NCI-H128 (cell line): ENCODE measurements around the gene FLT3.
"Not testable (repeated sequence)": the region's sequence is repeated elsewhere in the genome, so short reads cannot be mapped to it uniquely, and the experiment has no call there.

ENCODE experiments used
- DNase-seq: peaks from one replicate; lab custom pipeline; 2025; ENCODE audit not compliant: unreplicated experiment; lab: John Stamatoyannopoulos, UW

The FLT3 gene

DNA sequence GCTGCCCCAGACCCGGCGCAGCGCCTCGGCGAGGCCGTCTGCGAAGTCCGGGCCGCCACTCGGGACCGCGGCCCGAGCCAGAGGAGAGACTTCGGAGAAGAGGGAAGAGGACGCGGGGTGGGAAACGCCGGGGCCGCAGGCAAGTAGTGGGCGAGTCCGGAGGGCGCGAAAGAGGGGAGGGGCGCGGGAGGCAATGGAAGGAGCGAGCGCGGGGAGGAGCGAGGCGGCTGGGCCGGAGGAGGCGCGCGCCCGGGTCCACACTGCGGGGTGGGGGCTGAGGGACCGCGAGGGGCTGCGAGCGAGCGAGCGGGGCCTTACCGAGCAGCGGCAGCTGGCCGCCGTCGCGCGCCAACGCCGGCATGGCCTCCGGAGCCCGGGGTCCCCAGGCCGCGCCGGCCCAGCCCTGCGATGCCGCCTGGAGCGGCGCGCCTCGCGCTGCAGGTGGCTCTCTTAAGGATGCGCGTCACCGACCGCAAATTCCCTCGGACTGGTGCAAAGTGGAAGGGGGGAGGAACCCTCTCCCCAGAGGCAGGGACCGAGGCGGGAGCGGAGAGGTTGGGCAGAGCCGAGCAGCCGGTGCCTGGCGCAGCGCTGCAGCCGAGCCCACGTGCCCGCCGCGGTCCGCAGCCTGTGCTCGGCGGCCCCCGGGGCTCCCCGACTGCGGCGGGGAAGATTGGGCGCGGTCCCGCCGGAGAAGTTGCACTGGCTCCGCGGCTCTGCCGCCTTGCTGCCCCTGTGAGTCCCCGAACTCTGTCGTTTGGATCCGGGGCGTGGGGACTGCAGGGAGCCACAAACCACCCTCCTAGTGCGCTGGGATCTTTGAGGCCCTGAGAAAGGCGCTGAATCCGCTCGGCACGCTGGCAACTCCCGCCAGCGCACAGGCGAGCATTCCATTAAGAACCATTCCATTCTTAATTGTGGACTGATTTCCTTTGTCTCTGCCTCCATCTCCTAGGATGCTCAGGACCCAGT is at the start of gene FLT3:
TSS of gene FLT3 (minus strand) at position 427 of the 972 bp plus-strand sequence. CDS start at position 361, 66 bp downstream.
- DNase-seq: no peak

DNA sequence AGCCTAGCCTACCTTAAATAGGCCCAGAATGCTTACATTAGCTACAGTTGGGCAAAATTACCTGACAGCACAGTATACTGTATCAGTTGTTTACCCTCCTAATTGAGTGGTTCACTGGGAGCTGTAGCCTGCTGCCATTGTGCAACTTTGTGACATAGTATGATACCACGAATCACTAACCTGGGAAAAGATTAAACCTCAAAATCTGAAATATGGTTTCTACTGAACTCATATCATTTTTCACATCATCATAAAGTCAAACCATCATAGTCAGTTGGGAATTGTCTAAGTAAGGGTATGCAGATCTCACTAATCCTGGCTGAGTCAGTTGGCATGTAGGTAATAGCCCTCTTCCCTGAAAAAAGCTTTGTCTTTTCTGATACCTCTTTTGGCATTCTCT is 47.1 kb upstream of the FLT3 start:
- DNase-seq: no peak

GRCh38 chr13:28145049-28145448 is 44.7 kb upstream of the FLT3 start:
- no peak for DNase-seq

GRCh38 chr13:28141542-28141941 is 41.2 kb upstream of the FLT3 start:
- DNase-seq: not testable (repeated sequence)

- DNase-seq: no peak
Measured at GRCh38 chr13:28140433-28141125, 40.2 kb upstream of the FLT3 start.

GRCh38 chr13:28138756-28139470 is 38.5 kb upstream of the FLT3 start:
- no peak for DNase-seq

DNA sequence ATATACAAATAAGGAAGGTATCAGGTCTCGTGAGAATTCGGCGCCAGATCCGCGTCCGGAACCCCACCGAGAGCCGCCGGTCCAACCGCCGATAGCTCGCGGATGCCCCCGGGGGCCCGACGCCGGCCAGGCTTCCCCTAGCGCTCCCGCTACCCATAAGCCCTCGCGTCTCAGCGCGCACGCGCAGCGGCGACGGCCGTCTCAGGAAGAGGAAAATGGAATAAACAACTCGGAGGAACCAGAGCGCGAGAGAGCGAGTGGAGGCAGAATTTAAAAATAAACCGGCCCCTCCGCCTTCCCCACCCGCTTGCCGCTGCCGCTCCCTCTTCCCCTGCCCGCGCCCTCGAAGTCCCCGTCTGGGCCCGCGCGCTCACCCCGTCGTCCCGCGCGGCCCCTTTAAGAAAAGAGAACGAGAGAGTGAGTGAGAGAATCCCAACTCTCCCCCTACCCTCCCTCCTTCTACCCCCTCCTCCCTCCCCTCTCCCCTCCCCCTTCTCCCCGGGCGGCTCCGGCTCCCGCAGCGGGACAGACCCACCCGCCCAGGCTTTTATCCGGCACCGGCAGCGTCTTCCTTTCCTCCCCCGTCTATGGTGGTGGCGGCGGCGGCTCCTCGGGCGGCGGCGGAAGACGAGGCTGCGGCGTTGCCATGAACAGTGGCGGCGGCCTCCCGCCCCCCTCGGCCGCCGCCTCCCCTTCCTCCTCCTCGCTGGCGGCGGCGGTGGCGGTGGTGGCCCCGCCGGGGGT is 37.8 kb upstream of the FLT3 start, which contains the start of gene PAN3:
TSS of gene PAN3 (plus strand) at position 534 of the 744 bp plus-strand sequence. CDS start at position 647, 113 bp downstream.
- DNase-seq: peak; percentile 65

GRCh38 chr13:28137596-28137995 is 37.2 kb upstream of the FLT3 start:
- no peak for DNase-seq

- DNase-seq: no peak
Measured at GRCh38 chr13:28136916-28137315, 36.5 kb upstream of the FLT3 start.

DNA sequence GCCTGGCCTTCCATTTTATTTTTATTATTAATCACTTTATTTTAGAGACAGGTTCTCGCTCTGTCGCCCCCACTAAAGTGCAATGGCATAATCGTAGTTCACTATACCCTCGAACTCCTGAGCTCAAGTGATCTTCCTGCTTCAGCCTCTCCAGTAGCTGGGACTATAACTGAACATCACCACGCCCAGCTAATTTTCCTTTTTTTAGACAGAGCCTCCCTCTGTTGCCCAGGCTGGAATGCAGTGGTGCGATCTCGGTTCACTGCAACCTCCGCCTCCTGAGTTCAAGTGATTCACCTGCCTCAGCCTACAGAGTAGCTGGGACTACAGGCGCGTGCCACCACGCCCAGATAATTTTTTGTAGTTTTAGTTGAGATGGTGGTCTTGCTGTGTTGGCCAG is 31.3 kb upstream of the FLT3 start:
- DNase-seq: no peak

DNA sequence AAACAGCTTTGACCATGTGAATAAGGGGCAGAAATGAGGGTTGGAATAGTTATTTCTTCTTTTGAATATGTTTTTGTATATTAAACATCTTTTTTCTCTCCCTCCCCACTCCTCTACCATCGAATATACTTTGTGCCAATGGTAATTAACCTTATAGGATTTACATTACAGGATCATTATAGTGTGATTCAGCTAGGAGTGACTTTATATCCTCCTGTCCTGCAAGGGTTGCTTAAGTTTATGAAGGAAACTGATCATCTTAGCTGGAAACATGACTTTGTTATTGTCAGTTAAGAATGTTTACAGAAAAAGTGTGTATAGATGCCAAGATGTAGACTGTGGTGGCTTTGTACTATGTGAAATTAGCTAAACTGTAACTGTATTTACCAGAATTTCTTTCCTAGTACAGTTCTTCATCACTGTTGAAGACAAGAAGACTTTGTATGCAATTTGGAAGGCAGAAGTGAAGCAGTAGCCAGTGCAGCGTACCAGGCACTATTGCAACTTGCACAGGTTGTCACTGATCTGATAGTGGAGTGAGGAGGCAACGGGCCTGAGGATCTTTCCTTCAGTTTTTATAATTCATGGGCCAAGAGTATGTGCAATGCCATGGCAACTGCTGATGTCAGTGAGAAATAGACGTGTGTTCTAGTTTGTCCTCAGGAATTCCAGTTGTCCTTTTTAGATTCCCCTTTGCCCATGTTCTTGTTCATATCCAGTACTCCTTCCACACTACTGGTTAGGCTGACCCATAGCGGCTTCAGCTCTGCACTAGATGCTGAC is 29.7 kb upstream of the FLT3 start:
- DNase-seq: no peak

- no peak for DNase-seq
Measured at GRCh38 chr13:28128926-28129325, 28.6 kb upstream of the FLT3 start.

DNA sequence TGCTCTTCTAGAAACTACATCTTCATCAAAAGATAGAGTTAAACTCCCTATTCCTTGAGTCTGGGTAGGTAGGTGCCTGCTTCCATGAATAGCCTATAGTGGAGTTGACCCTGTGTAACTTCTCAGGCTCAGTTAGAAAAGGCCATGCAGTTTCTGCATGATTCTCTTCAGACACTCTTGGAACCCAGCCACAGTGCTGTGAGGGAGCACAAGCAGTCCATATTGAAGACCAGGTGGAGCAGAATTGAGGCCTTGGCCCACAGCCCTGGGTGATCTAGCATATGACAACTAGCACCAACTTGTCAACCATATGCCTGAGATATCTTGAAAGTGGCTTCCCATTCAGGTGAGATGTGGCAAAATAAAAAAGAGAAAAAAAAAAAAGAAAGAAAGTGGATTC is 27.7 kb upstream of the FLT3 start:
- DNase-seq: no peak

- no peak for DNase-seq
Measured at GRCh38 chr13:28121224-28121623, 20.8 kb upstream of the FLT3 start.

GRCh38 chr13:28120317-28120716 is 19.9 kb upstream of the FLT3 start:
- no peak for DNase-seq

DNA sequence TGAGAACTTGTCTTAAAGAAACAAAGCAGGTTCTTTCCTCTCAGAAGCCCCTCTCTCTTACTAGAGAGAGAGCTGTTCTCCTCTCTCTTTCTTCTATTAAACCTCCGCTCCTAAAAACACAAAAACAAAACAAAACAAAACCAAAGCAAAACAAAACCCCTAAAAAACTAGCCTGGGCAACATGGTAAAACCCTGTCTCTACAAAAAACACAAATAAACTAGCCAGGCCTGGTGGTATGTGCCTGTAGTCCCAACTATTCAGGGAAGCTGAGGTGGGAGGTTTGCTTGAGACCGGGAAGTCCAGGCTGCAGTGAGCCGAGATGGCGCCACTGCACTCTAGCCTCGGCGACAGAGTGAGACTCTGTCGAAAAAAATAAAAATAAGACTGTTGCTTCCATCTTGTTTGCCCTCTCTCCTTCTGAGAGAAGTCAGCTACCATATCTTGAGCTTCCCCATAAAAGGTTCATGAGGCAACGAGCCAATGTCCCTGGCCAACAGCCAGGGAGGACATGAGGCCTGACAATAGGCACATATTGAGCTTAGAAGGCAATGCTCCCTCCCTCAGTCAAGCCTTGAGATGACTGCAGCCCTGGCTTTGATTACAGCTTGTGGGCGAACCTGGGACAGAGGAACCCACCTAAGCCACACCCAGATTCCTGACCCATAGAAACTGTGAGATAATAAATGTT is 17.5 kb upstream of the FLT3 start:
- DNase-seq: no peak

- no peak for DNase-seq
Measured at GRCh38 chr13:28116736-28117135, 16.4 kb upstream of the FLT3 start.

- no peak for DNase-seq
Measured at GRCh38 chr13:28110414-28110813, 10.0 kb upstream of the FLT3 start.

DNA sequence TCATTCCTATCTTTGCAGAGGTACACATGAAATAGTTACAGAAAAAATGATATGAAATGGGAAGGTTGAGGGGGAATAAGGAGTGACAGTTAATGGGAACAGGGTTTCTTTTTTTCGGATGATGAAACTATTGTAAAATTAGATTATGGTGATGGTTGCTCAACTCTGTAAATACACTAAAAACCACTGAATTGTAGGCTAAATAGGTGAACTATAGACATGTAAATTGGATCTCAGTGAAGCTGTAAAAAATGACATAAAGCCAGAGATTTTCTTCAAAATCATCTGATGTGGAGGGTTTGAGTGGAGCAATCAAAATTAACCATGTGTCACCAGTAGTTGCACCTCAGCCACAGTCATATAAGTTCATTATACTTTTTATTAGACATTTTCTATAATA is 6.6 kb upstream of the FLT3 start:
- DNase-seq: no peak
